MCF 10A (cell line): ENCODE results near the gene TOB2. TPM values are rescaled to one million over a fixed set of nuclear protein-coding genes. Genes with fewer than 3 reads are reported as not detected.

Experiments used
- BruUV-seq: library from RNA; stranded (reverse); fragments of 400-500 nt; replicated peaks from 2 replicates; lab custom pipeline; 2021; lab: Mats Ljungman, UMichigan
- CTCF ChIA-PET: fragments of 300-600 bp; sonication (Branson Sonifier 250); formaldehyde crosslinking; extraction: SDS; loops from one replicate; lab custom pipeline; 2021; ENCODE audit warnings: antibody characterized with exemption, inconsistent platforms; lab: Yijun Ruan, JAX
- POLR2A ChIA-PET: fragments of 300-600, 350-650 bp; sonication (Branson Sonifier 250); formaldehyde crosslinking; extraction: SDS; loops from one replicate; lab custom pipeline; 2020; ENCODE audit warnings: antibody characterized with exemption, inconsistent platforms; lab: Yijun Ruan, JAX
- DNase-seq: peaks from one replicate; pipeline ENCODE4 v3.0.0-alpha.2; 2018; ENCODE audit not compliant: unreplicated experiment
- H3K27ac Mint-ChIP-seq: one replicate; pipeline ENCODE4 v1.8.0; 2022; ENCODE audit warnings: mild to moderate bottlenecking, low read depth, mixed read lengths; ENCODE audit not compliant: unreplicated experiment
- H3K27me3 Mint-ChIP-seq: one replicate; pipeline ENCODE4 v1.8.0; 2022; ENCODE audit warnings: mixed read lengths; ENCODE audit not compliant: insufficient read depth, unreplicated experiment
- H3K36me3 Mint-ChIP-seq: one replicate; pipeline ENCODE4 v1.8.0; 2022; ENCODE audit warnings: mild to moderate bottlenecking, moderate library complexity, mixed read lengths; ENCODE audit not compliant: insufficient read depth, unreplicated experiment
- H3K4me1 Mint-ChIP-seq: one replicate; pipeline ENCODE4 v1.8.0; 2022; ENCODE audit warnings: mixed read lengths; ENCODE audit not compliant: insufficient read depth, unreplicated experiment
- H3K4me3 Mint-ChIP-seq: one replicate; pipeline ENCODE4 v1.8.0; 2022; ENCODE audit warnings: mild to moderate bottlenecking, moderate library complexity, mixed read lengths; ENCODE audit not compliant: unreplicated experiment
- H3K9me3 Mint-ChIP-seq: one replicate; pipeline ENCODE4 v1.8.0; 2022; ENCODE audit warnings: mixed read lengths; ENCODE audit not compliant: unreplicated experiment
- intact Hi-C: fragments of 100-400 bp; cut with micrococcal nuclease; formaldehyde crosslinking; loops from 2 replicates; pipeline ENCODE4 v1.14.1; 2022
- total RNA-seq: library from RNA; stranded (reverse); gene quantifications from 2 replicates; pipeline ENCODE4 v1.2.3, GENCODE V29; 2022
- TF ChIP-seq, protein P1 (sequence below): fragments of 200-600 bp; IDR thresholded peaks from one replicate; pipeline ENCODE4 v1.8.0; 2022; ENCODE audit warnings: antibody characterized with exemption, mild to moderate bottlenecking; ENCODE audit not compliant: unreplicated experiment

Gene TOB2
- total RNA-seq, 1 experiment from 2014 or later, result 25.4 TPM

DNA sequence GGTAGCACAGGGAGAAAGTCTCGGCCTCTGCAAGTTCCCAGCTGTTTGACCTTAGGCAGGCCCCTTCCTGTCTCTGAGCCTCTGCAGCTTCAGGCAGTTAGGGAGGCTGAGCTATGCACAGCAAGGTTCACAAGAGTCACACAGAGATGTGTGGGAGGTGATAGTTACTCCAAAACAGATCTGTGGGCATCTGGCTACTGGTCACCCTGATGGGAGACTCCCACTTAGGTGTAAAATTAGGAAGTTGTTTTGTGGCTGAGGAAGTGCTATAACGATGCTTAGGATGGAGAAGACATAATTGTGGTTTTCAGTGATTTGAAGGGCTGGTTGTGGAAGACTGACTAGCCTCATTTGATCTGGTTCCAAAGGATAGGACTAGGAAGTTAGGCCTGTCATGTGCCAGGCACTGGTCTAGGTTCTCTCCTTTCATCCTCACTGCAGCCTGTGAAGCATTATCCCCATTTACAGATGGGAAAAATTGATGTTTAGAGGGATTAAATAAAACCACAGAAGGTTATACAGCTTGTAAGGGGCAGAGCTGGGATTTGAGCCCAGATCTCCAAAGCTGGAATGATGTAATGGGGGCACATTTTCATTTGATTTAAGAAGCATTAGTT is 35.8 kb upstream of the TOB2 start:
- H3K4me1 Mint-ChIP-seq, result peaks cover 33% of the 10 kb centered on the region
- no peak for DNase-seq
- no peaks in the 10 kb centered on the region for H3K9me3 Mint-ChIP-seq
- POLR2A ChIA-PET, result interaction anchor here (2.5 kb wide), 1 partner anchor 14 kb away, joined by 9 read pairs; the partner anchor contains the start of genes ACO2 and PHF5A
- no peak overlapping the region for H3K4me3 Mint-ChIP-seq
- peaks cover 31% of the 10 kb centered on the region for H3K36me3 Mint-ChIP-seq
- H3K27ac Mint-ChIP-seq, result no peak overlapping the region
- CTCF ChIA-PET, result interaction anchor here (1.0 to 1.2 kb wide), 3 partner anchors 9 to 35 kb away, joined by 3 to 4 read pairs (median 3); no protein-coding TSS in a partner anchor
- BruUV-seq, result no TSS peak
- TF ChIP-seq, protein P1, sequence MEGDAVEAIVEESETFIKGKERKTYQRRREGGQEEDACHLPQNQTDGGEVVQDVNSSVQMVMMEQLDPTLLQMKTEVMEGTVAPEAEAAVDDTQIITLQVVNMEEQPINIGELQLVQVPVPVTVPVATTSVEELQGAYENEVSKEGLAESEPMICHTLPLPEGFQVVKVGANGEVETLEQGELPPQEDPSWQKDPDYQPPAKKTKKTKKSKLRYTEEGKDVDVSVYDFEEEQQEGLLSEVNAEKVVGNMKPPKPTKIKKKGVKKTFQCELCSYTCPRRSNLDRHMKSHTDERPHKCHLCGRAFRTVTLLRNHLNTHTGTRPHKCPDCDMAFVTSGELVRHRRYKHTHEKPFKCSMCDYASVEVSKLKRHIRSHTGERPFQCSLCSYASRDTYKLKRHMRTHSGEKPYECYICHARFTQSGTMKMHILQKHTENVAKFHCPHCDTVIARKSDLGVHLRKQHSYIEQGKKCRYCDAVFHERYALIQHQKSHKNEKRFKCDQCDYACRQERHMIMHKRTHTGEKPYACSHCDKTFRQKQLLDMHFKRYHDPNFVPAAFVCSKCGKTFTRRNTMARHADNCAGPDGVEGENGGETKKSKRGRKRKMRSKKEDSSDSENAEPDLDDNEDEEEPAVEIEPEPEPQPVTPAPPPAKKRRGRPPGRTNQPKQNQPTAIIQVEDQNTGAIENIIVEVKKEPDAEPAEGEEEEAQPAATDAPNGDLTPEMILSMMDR, result no peak
- intact Hi-C loops, result no loop called here
- H3K27me3 Mint-ChIP-seq, result no peaks in the 10 kb centered on the region

DNA sequence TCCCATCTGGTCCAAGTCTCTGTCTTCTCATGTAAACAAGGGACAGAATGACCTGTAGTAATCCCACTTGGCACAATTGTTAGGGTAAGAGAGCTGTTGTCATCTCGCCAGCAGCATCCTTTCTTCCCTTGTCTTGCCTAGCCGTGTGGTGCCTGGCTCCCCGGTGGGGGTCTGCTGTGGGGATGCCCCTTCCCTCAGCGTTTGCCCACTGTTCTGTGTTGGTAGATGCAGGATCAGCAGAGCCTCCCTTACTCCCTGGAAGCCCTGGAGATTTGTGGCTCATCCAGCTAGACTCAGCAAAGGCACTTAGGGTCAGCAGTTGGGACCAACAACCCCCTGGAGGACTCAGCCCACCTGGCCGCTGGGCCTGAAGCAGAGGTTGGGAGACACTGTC is 35.3 kb upstream of the TOB2 start:
- POLR2A ChIA-PET, result interaction anchor here (2.5 kb wide), 1 partner anchor 13 kb away, joined by 9 read pairs; the partner anchor contains the start of genes ACO2 and PHF5A
- no peak overlapping the region for H3K27ac Mint-ChIP-seq

DNA sequence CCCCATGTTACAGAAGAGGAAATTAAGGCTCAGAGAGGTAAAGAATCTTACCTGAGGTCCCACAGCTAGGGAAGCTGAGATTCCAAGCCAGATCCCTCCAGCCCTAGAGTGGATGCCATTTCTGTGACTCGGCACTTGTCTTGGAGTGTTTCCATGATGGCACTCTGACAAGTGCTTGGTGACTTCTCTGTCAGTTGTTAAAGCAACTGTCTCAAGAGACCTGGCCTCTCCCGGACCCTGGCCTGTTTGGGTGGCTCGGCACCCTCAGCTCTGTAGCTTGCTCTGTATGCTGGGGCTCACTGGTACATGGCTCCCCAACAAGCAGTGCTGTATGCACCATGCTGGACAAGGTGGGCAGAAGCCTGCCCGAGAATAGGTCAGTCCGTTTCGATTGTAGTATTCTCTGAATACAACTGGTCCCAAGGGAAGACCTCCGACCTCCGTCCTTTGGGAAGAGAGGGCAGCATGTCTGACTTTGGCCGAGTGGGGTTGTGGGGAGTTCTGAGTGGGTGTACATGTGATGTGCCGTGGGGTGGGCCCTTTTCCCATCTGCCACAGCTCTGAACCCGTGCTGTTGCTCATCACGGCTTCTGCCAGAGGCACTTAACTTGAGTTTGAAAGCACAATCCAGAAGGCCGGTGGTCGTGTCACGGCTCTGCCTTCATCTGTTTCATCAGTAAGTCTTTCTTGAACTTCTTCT is 34.7 kb upstream of the TOB2 start:
- DNase-seq, result no peak
- no peaks in the 10 kb centered on the region for H3K9me3 Mint-ChIP-seq
- peaks cover 25% of the 10 kb centered on the region for H3K4me1 Mint-ChIP-seq
- BruUV-seq, result no TSS peak
- TF ChIP-seq, protein P1, result no peak
- ChIA-PET CTCF (interaction anchor here (0.6 to 1.1 kb wide), 4 partner anchors 8 to 200 kb away, joined by 3 to 4 read pairs (median 3); no protein-coding TSS in a partner anchor), POLR2A (interaction anchor here (1.0 to 4.4 kb wide), 4 partner anchors 12 to 35 kb away, joined by 4 to 39 read pairs (median 7); partner anchors contain the start of genes ACO2, PHF5A and TOB2)
- H3K36me3 Mint-ChIP-seq, result peaks cover 32% of the 10 kb centered on the region
- H3K27me3 Mint-ChIP-seq, result no peaks in the 10 kb centered on the region
- intact Hi-C loops, result no loop called here
- H3K27ac Mint-ChIP-seq, result peak overlapping the region; percentile 25
- no peak overlapping the region for H3K4me3 Mint-ChIP-seq

More for the DNA sequence above, 35.3 kb upstream of the TOB2 start:
- Mint-ChIP-seq H3K4me3 (no peak overlapping the region), H3K4me1 (peaks cover 28% of the 10 kb centered on the region), H3K27me3 (no peaks in the 10 kb centered on the region), H3K9me3 (no peaks in the 10 kb centered on the region), H3K36me3 (peaks cover 31% of the 10 kb centered on the region)
- no TSS peak for BruUV-seq
- no peak for DNase-seq
- intact Hi-C loops, result no loop called here
- CTCF ChIA-PET, result interaction anchor here (1.0 to 1.1 kb wide), 2 partner anchors 8 to 36 kb away, joined by 3 to 4 read pairs; no protein-coding TSS in a partner anchor
- TF ChIP-seq, protein P1, result no peak

DNA sequence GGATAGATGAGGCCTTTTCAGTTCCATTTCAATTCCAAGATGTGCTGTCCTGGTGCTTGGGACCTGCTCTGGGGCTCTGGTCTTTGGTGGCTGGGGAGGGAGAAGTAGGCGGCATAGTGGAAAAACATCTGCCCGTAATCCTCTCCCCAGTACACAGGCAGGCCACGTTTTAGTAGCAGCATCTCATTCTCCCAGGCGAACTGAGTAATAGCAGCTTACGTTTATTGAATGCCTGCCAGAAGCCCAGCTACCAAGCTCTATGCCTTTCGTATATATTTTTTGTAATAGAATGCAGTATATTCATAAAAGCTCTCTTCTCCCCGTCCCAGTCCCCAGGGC is 33.8 kb upstream of the TOB2 start:
- Mint-ChIP-seq H3K4me3 (no peak overlapping the region), H3K36me3 (peaks cover 33% of the 10 kb centered on the region), H3K9me3 (no peaks in the 10 kb centered on the region), H3K4me1 (peaks cover 25% of the 10 kb centered on the region), H3K27ac (peak overlapping the region; percentile 25), H3K27me3 (no peaks in the 10 kb centered on the region)
- BruUV-seq, result no TSS peak
- CTCF ChIA-PET, result interaction anchor here (0.6 to 1.5 kb wide), 3 partner anchors 15 to 559 kb away, joined by 3 read pairs; no protein-coding TSS in a partner anchor
- TF ChIP-seq, protein P1, result no peak
- peak; percentile 34 for DNase-seq
- intact Hi-C loops, result no loop called here
- POLR2A ChIA-PET, result interaction anchor here (1.0 to 4.4 kb wide), 4 partner anchors 11 to 34 kb away, joined by 4 to 39 read pairs (median 4); partner anchors contain the start of genes ACO2, PHF5A and TOB2
